ENCODE results near the gene DNAH14. TPM values are rescaled to one million over a fixed set of nuclear protein-coding genes. Genes with fewer than 3 reads are reported as not detected.

The DNAH14 gene
- total and polyA plus RNA-seq, 2 of the 8 experiments (the other 6 are each of a cell fraction or from before 2014, with no cell fraction given) = 8.4 to 40.7 TPM

- Histone ChIP-seq H4K5ac (ENCODE audit: insufficient read length, low read depth, low read length) (no peak overlapping the region), H3K23me2 (ENCODE audit: low read depth, low read length) (no peaks in the 10 kb centered on the region), H3K23ac (ENCODE audit: insufficient read length) (no peak overlapping the region), H2AFZ (ENCODE audit: low read length) (no peak overlapping the region), H2BK15ac (ENCODE audit: low read length) (no peak overlapping the region), H3K9ac (replicated peaks in 1 of 4; ENCODE audit: extremely low read depth in 1 of 4, low read depth in 3 of 4, low read length in 3 of 4) (no peak overlapping the region), H3K56ac (replicated peaks; ENCODE audit: insufficient read length, low read depth, low read length) (no peak overlapping the region), H2BK20ac (ENCODE audit: low read length) (no peak overlapping the region), H3K79me2 (ENCODE audit: control insufficient read depth in 1 of 2, insufficient read depth in 2 of 2, low read length in 2 of 2) (no peaks in the 10 kb centered on the region), H4K20me1 (replicated peaks in 1 of 2; ENCODE audit: control insufficient read depth in 1 of 2, insufficient read depth in 2 of 2, low read length in 2 of 2) (no peaks in the 10 kb centered on the region), H2BK120ac (replicated peaks; ENCODE audit: low read depth, low read length) (no peak overlapping the region), H3K4me3 (ENCODE audit: extremely low read depth in 1 of 4, insufficient read depth in 2 of 4, low read depth in 3 of 4, low read length in 4 of 4) (no peak overlapping the region), H3K36me3 (ENCODE audit: control insufficient read depth in 2 of 4, insufficient read depth in 4 of 4, low read length in 3 of 4) (no peaks in the 10 kb centered on the region), H3K4me2 (ENCODE audit: insufficient read depth in 1 of 2, low read depth in 2 of 2, low read length in 2 of 2) (no peak overlapping the region), H3K9me3 (ENCODE audit: insufficient read depth in 2 of 2, low read depth in 1 of 2, low read length in 1 of 2) (peaks cover 0 to 4% of the 10 kb centered on the region in 2 experiments; a peak in 1 of 4 replicates), H2AK5ac (ENCODE audit: low read depth, low read length) (no peak overlapping the region), H3K18ac (ENCODE audit: extremely low read depth, low read length) (no peak overlapping the region), H2BK12ac (ENCODE audit: low read depth, low read length) (no peak overlapping the region), H2BK5ac (ENCODE audit: low read depth, low read length) (no peak overlapping the region), H3K4ac (replicated peaks; ENCODE audit: insufficient read length, low read depth, low read length) (no peak overlapping the region), H3K27ac (ENCODE audit: low read depth, low read length) (no peak overlapping the region), H3K79me1 (ENCODE audit: low read depth, low read length) (no peaks in the 10 kb centered on the region), H4K8ac (ENCODE audit: extremely low read depth, insufficient read depth, low read length) (no peak overlapping the region), H3K4me1 (replicated peaks in 1 of 4; ENCODE audit: control insufficient read depth in 3 of 4, insufficient read depth in 4 of 4, low read length in 3 of 4) (no peaks in the 10 kb centered on the region), H4K91ac (replicated peaks; ENCODE audit: insufficient read length, low read length) (no peak overlapping the region), H3K14ac (ENCODE audit: insufficient read length) (no peak overlapping the region), H3K27me3 (replicated peaks in 1 of 4; ENCODE audit: control insufficient read depth in 3 of 4, extremely low read depth in 1 of 4, insufficient read depth in 3 of 4, low read length in 3 of 4) (no peaks in the 10 kb centered on the region)
- ChIA-PET POLR2A (ENCODE audit: partially characterized antibody) (no interaction called here), CTCF (ENCODE audit: partially characterized antibody) (no interaction called here)
- TF ChIP-seq ASH2L (IDR thresholded peaks at IDR 0.05; ENCODE audit: low read length) (no peak), KDM4A (IDR thresholded peaks at IDR 0.05; ENCODE audit: low read depth, low read length, severe bottlenecking) (no peak), EGR1 (IDR thresholded peaks at IDR 0.05; ENCODE audit: borderline replicate concordance, low read depth, low read length) (no peak), CHD2 (IDR thresholded peaks at IDR 0.05; ENCODE audit: low read length) (no peak), E2F6 (IDR thresholded peaks at IDR 0.05) (no peak), FOSL1 (IDR thresholded peaks at IDR 0.05; ENCODE audit: insufficient read depth, low read depth, low read length) (no peak), POLR2A (IDR thresholded peaks at IDR 0.05; ENCODE audit: control extremely low read depth in 1 of 2, low read depth in 2 of 2, low read length in 2 of 2) (no peak), JUND (IDR thresholded peaks at IDR 0.05; ENCODE audit: low read length) (no peak), BRCA1 (IDR thresholded peaks at IDR 0.05; ENCODE audit: low read depth, low read length) (no peak), MAX (IDR thresholded peaks at IDR 0.05) (no peak), USF2 (IDR thresholded peaks at IDR 0.05; ENCODE audit: low read length) (no peak)
- DNase-seq (ENCODE audit: low read depth in 1 of 2, low spot score in 2 of 2) (no peak), FAIRE-seq (no peak)
Observed at GRCh38 chr1:225111000-225111399, 181.5 kb downstream of the DNAH14 start.

Data from H1 (cell line).